Uterus (tissue), 4 donors: ENCODE measurements around the gene C8G. TPM values are rescaled to one million over a fixed set of nuclear protein-coding genes. Genes with fewer than 3 reads are reported as not detected.

Experiments
- DNase-seq, 2 donors: peaks; one replicate each; pipeline ENCODE4 v3.0.0-alpha.2; 2019 to 2020
- H3K27ac ChIP-seq, 2 donors: fragments of 200-600 bp; sonication (generic); 1 replicate in 1 of 2; 2 replicates in 1 of 2; pipeline ENCODE4 v1.5.1; 2016 to 2018
- H3K27me3 ChIP-seq, 2 donors: fragments of 200-600 bp; sonication (generic); one replicate each; pipeline ENCODE4 v1.5.1; 2018 to 2019; ENCODE audit warnings: control low read depth in 1 of 2
- H3K36me3 ChIP-seq, 2 donors: fragments of 200-600 bp; sonication (generic); one replicate each; pipeline ENCODE4 v1.5.1; 2019; ENCODE audit warnings: control low read depth in 1 of 2
- H3K4me1 ChIP-seq, 2 donors: fragments of 200-600 bp; sonication (generic); one replicate each; pipeline ENCODE4 v1.5.1; 2018 to 2019; ENCODE audit warnings: control low read depth in 1 of 2
- H3K4me3 ChIP-seq, 2 donors: fragments of 200-600 bp; sonication (generic); 1 replicate in 1 of 2; 2 replicates in 1 of 2; pipeline ENCODE4 v1.5.1; 2018 to 2019; ENCODE audit warnings: mild to moderate bottlenecking in 1 of 2
- H3K9me3 ChIP-seq, 2 donors: fragments of 200-600 bp; sonication (generic); one replicate each; pipeline ENCODE4 v1.5.1; 2019; ENCODE audit warnings: control low read depth in 1 of 2
- POLR2A ChIP-seq, 2 donors: fragments of 450-650 bp; IDR thresholded peaks; one replicate each; pipeline ENCODE4 v1.6.1; 2016; ENCODE audit warnings: antibody characterized with exemption in 2 of 2, mild to moderate bottlenecking in 1 of 2, moderate library complexity in 1 of 2
- intact Hi-C: fragments of 100-400 bp; cut with DNase I; formaldehyde crosslinking; loops from one replicate; pipeline ENCODE4 v1.15.1; 2023; ENCODE audit warnings: low total_unique reads
- total RNA-seq, 4 donors: library from RNA; depleted of rRNA in 3 of 4; stranded (reverse); fragments of >200 nt in 3 of 4; gene quantifications; one replicate each; pipeline versions ENCODE4 v1.1.0 to v1.2.4, GENCODE V29; 2014 to 2023
- TF ChIP-seq, protein P1 (sequence below), 4 experiments: fragments of 200-600 bp in 2 of 4; fragments of 450-650 bp in 2 of 4; sonication (generic) in 2 of 4; IDR thresholded peaks; one replicate each; pipeline ENCODE4 v1.5.1; 2016 to 2019; ENCODE audit warnings: antibody characterized with exemption in 4 of 4, mild to moderate bottlenecking in 2 of 4, moderate library complexity in 1 of 4
- donor health status: DM: yes; HTN: yes; CAD: no.

Gene C8G
- total RNA-seq, 4 donors from 2014 or later = not detected

DNA sequence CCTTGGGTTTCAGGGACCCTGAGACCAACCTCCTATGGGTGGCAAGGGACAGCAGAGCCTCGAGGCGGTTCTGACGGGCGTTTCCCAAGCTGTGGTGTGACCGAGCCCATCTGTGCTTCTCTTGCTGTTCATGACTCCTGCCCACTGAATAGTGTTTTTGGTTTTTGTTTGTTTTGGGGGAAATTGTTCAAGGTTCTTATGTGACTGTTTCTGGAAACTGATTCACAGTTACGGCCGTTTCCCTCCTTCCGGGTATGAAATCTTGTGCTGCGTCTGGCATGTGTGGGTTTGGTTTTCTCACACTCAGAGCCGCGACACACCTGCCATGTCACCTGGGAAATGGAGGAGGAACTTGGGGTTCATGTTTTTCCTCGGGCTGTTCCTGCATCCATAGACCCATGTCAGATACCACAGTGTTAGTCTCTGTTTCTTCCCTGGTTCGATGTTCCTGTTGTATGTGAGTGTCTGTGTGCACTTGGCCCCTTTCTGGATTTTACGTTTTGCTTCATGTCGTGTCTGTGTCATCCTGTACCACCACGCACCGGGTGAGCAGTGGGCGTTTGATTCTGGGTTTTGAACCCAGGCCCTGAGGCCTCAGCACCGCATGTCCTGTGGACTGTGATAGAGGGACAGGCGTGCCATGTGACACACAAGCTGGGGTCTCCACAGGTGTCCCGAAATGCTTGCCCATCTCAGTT is 29.3 kb upstream of the C8G start:
- intact Hi-C loops = no loop called here
- H3K36me3 ChIP-seq = no peaks in the 10 kb centered on the region
- no peak overlapping the region for H3K27ac ChIP-seq
- H3K4me3 ChIP-seq = no peak overlapping the region
- no peak for DNase-seq
- no peak for TF ChIP-seq POLR2A (IDR thresholded peaks at IDR 0.05)
- TF ChIP-seq, protein P1, sequence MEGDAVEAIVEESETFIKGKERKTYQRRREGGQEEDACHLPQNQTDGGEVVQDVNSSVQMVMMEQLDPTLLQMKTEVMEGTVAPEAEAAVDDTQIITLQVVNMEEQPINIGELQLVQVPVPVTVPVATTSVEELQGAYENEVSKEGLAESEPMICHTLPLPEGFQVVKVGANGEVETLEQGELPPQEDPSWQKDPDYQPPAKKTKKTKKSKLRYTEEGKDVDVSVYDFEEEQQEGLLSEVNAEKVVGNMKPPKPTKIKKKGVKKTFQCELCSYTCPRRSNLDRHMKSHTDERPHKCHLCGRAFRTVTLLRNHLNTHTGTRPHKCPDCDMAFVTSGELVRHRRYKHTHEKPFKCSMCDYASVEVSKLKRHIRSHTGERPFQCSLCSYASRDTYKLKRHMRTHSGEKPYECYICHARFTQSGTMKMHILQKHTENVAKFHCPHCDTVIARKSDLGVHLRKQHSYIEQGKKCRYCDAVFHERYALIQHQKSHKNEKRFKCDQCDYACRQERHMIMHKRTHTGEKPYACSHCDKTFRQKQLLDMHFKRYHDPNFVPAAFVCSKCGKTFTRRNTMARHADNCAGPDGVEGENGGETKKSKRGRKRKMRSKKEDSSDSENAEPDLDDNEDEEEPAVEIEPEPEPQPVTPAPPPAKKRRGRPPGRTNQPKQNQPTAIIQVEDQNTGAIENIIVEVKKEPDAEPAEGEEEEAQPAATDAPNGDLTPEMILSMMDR (IDR thresholded peaks at IDR 0.05) = no peak
- no peaks in the 10 kb centered on the region for H3K4me1 ChIP-seq
- no peaks in the 10 kb centered on the region for H3K27me3 ChIP-seq
- no peaks in the 10 kb centered on the region for H3K9me3 ChIP-seq

DNA sequence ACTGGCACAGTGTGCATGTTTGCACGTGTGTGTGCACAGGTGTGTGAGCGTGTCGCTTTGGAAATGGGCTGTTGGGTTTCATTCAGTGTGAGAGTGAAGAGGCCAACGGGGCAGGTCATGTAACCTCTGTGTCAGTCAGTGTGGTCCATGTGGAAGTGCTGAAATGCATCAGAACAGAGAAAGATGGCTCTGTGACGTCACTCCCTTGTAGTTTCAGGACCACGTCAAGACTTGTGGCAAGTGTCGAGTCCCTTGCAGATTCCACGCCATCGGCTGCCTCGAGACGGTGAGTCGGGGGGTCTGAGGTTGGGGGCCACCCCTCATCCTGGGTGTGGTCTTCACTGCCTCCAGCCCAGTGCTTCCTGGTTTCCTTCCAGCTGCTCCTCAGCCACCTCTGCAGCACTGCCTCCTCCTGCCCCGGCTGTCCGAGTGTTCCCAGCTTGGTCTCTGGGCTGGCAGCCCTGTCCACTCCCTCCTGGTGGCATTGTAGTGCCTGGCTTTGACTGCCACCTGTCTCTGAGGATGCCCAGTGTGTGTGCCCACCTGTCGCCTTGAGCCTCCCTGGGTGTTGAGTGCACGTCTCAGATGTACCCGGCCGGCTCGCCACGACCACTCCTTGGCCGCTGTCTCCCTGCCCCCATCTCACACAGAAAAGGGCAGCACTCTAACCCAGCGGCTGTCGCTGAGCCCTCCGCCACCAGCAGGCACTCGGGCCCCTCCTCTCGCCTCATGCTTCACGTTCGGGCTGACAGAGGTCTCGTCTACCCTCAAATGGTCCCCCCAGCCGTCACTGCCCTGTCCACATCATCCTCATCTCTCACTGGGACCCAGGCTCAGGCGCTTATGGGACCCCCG is 28.5 kb upstream of the C8G start:
- H3K4me1 ChIP-seq = no peaks in the 10 kb centered on the region
- no peak overlapping the region for H3K4me3 ChIP-seq
- H3K27me3 ChIP-seq = no peaks in the 10 kb centered on the region
- intact Hi-C loops = no loop called here
- H3K36me3 ChIP-seq = no peaks in the 10 kb centered on the region
- H3K9me3 ChIP-seq = no peaks in the 10 kb centered on the region
- DNase-seq = no peak
- H3K27ac ChIP-seq = no peak overlapping the region
- TF ChIP-seq, protein P1 (IDR thresholded peaks at IDR 0.05) = no peak
- no peak for TF ChIP-seq POLR2A (IDR thresholded peaks at IDR 0.05)

DNA sequence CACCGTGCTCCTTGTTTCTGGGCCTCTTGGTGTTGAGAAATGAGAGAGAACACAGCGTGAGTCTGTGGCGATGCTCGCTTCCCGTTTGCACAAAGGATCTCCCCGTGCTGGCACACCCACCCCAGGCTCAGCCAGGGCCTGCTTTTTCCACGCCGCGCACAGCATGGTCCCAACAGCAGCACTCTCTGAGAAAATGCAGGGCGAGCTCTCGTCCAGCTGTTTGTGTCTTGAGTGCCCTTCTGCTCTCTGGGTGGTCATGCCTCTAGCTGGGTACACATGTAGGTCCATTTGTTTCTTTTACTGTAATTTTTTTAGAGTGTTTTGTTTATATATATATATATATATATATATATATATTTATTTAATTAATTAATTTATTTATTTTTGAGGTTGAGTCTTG is 27.1 kb upstream of the C8G start:
- H3K9me3 ChIP-seq = no peaks in the 10 kb centered on the region
- H3K36me3 ChIP-seq = no peaks in the 10 kb centered on the region
- DNase-seq = no peak
- H3K27ac ChIP-seq = no peak overlapping the region
- no peak overlapping the region for H3K4me3 ChIP-seq
- intact Hi-C loops = no loop called here
- no peaks in the 10 kb centered on the region for H3K27me3 ChIP-seq
- TF ChIP-seq, protein P1 (IDR thresholded peaks at IDR 0.05) = no peak
- TF ChIP-seq POLR2A (IDR thresholded peaks at IDR 0.05) = no peak
- H3K4me1 ChIP-seq = no peaks in the 10 kb centered on the region

DNA sequence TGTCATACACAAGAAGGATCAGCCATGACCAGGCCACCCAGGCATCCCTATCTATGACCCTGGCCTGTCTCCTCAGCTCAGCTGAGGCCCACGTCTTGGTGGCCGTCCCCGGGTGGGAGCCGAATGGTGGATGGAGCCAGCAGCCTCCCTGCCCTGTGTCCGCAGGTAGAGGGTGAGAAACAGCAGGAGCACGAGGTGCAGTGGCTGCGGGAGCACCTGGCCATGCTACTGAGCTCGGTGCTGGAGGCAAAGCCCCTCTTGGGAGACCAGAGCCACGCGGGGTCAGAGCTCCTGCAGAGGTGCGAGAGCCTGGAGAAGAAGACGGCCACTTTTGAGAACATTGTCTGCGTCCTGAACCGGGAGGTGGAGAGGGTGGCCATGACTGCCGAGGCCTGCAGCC is 25.0 kb upstream of the C8G start:
- Histone ChIP-seq H3K27ac (no peak overlapping the region), H3K4me1 (no peaks in the 10 kb centered on the region), H3K9me3 (no peaks in the 10 kb centered on the region), H3K27me3 (no peaks in the 10 kb centered on the region), H3K4me3 (no peak overlapping the region), H3K36me3 (no peaks in the 10 kb centered on the region)
- intact Hi-C loops = no loop called here
- TF ChIP-seq, protein P1 (IDR thresholded peaks at IDR 0.05) = no peak
- no peak for TF ChIP-seq POLR2A (IDR thresholded peaks at IDR 0.05)
- no peak for DNase-seq

DNA sequence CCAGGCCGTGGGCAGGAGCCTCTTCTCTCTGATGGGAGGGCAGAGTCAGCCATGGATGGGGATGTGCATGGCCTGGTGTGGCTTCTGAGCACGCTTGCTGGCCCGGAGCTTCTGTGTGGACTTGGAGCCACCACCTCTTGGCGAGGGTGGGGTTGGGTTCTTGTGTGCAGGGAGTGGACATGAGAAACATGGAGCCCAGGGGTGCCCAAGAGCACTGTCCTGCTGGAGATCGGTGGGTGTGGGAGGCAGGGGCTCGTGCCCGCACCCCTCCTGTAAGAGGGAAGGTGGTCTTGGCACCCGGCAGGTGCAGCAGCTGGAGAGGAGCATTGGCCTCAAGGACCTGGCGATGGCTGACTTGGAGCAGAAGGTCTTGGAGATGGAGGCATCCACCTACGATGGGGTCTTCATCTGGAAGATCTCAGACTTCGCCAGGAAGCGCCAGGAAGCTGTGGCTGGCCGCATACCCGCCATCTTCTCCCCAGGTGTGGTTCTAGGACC is 24.3 kb upstream of the C8G start:
- no peak for DNase-seq
- intact Hi-C loops = no loop called here
- Histone ChIP-seq H3K4me1 (no peaks in the 10 kb centered on the region), H3K4me3 (no peak overlapping the region), H3K36me3 (no peaks in the 10 kb centered on the region), H3K9me3 (no peaks in the 10 kb centered on the region), H3K27ac (no peak overlapping the region), H3K27me3 (no peaks in the 10 kb centered on the region)
- no peak for TF ChIP-seq POLR2A (IDR thresholded peaks at IDR 0.05)
- TF ChIP-seq, protein P1 (IDR thresholded peaks at IDR 0.05) = no peak
